Measurements from ENCODE around the gene SOD2.

- no peak for TF ChIP-seq ATF3 (IDR thresholded peaks at IDR 0.05)
- no peak for TF ChIP-seq POLR2A (IDR thresholded peaks at IDR 0.05; ENCODE audit: borderline replicate concordance, extremely low read depth, insufficient read depth, insufficient read length)
- TF ChIP-seq CTCF (IDR thresholded peaks at IDR 0.05 in 2 of 3, conservative IDR thresholded peaks at IDR 0.05 in 1 of 3; ENCODE audit: borderline replicate concordance in 1 of 3, insufficient read depth in 1 of 3, low read depth in 2 of 3, low read length in 2 of 3): no peak
- no peak for TF ChIP-seq POLR2AphosphoS5 (IDR thresholded peaks at IDR 0.05; ENCODE audit: low read depth, low read length)
- no peak for TF ChIP-seq EZH2 (IDR thresholded peaks at IDR 0.05)
- no peak for TF ChIP-seq ZBTB33 (IDR thresholded peaks at IDR 0.05; ENCODE audit: extremely low read depth, insufficient replicate concordance, low read length)
- TF ChIP-seq FOSL1 (IDR thresholded peaks at IDR 0.05; ENCODE audit: low read depth): no peak
- TF ChIP-seq SP1 (IDR thresholded peaks at IDR 0.05; ENCODE audit: low read depth): no peak
- no peak for TF ChIP-seq RAD21 (IDR thresholded peaks at IDR 0.05; ENCODE audit: low read depth)
- TF ChIP-seq REST (IDR thresholded peaks at IDR 0.05; ENCODE audit: low read depth): no peak
- TF ChIP-seq EZH2phosphoT487 (IDR thresholded peaks at IDR 0.05; ENCODE audit: borderline replicate concordance): no peak
Observed at GRCh38 chr6:159716247-159717096, 23.4 kb upstream of the SOD2 start.
